Type B pancreatic cell (in vitro differentiated cells): ENCODE measurements around the gene CHMP1B. TPM values are rescaled to one million over a fixed set of nuclear protein-coding genes. Genes with fewer than 3 reads are reported as not detected.

ENCODE experiments used
- DNase-seq: peaks from one replicate; pipeline ENCODE4 v3.0.0; 2021; ENCODE audit warnings: mixed read lengths; ENCODE audit not compliant: unreplicated experiment; ENCODE audit errors: extremely low spot score
- H3K27ac Mint-ChIP-seq: 2 replicates; pipeline ENCODE4 v1.8.0; 2021; ENCODE audit warnings: mild to moderate bottlenecking, mixed read lengths
- H3K27me3 Mint-ChIP-seq: 2 replicates; pipeline ENCODE4 v1.8.0; 2021; ENCODE audit warnings: mixed read lengths
- H3K36me3 Mint-ChIP-seq: 2 replicates; pipeline ENCODE4 v1.8.0; 2021; ENCODE audit warnings: mixed read lengths
- H3K4me1 Mint-ChIP-seq: one replicate; pipeline ENCODE4 v1.8.0; 2021; ENCODE audit warnings: mixed read lengths; ENCODE audit not compliant: unreplicated experiment
- H3K4me3 Mint-ChIP-seq: 2 replicates; pipeline ENCODE4 v1.8.0; 2021; ENCODE audit warnings: mild to moderate bottlenecking, mixed read lengths
- H3K9me3 Mint-ChIP-seq: 2 replicates; pipeline ENCODE4 v1.8.0; 2021; ENCODE audit warnings: mixed read lengths
- CTCF ChIP-seq: fragments of 200-600 bp; sonication (generic); conservative IDR thresholded peaks from 2 replicates; pipeline ENCODE4 v1.5.0; 2021; ENCODE audit warnings: antibody characterized with exemption, mild to moderate bottlenecking
- long read RNA-seq: library from polyadenylated mRNA; unstranded; transcript quantifications from one replicate; pipeline ENCODE4 v2.0.0, GENCODE V29; 2020
- total RNA-seq: library from RNA; stranded (reverse); gene quantifications from 2 replicates; pipeline ENCODE4 v1.2.1, GENCODE V29; 2021; ENCODE audit warnings: low replicate concordance

The CHMP1B gene
- 41.4 and 71.3 TPM in 2 replicates for total RNA-seq
- long read RNA-seq, transcript CHMP1B-201 (1 exons, 3,054 nt), result major isoform, 413 of 413 reads
- long read RNA-seq, partial matches to known transcripts, result 0 of 413 reads
- long read RNA-seq, other reads (novel, unspliced or antisense), result 0 of 413 reads

- DNase-seq, result peak; percentile 98
- H3K4me3 Mint-ChIP-seq, result peak within 1 kb of the TSS; percentile 98
- H3K4me1 Mint-ChIP-seq, result peaks cover 20% of the 10 kb centered on the region
- TF ChIP-seq CTCF, result no peak
- no peaks in the 10 kb centered on the region for H3K27me3 Mint-ChIP-seq
- H3K36me3 Mint-ChIP-seq, result peaks cover 4% of the 10 kb centered on the region
- H3K9me3 Mint-ChIP-seq, result no peaks in the 10 kb centered on the region
- peak within 1 kb of the TSS; percentile 98 for H3K27ac Mint-ChIP-seq
Measured at GRCh38 chr18:11851146-11851805, at the start of gene CHMP1B. Gene CHMP1B (plus strand): TSS chr18:11851413. CDS start chr18:11851512, 99 bp downstream.

GRCh38 chr18:11801573-11801972 is 49.6 kb upstream of the CHMP1B start:
- no peak overlapping the region for H3K27ac Mint-ChIP-seq
- DNase-seq, result no peak
- no peak overlapping the region for H3K4me3 Mint-ChIP-seq
- no peaks in the 10 kb centered on the region for H3K27me3 Mint-ChIP-seq
- peaks cover 4% of the 10 kb centered on the region for H3K4me1 Mint-ChIP-seq
- H3K9me3 Mint-ChIP-seq, result no peaks in the 10 kb centered on the region
- H3K36me3 Mint-ChIP-seq, result no peaks in the 10 kb centered on the region
- no peak for TF ChIP-seq CTCF

GRCh38 chr18:11802158-11802557 is 49.1 kb upstream of the CHMP1B start:
- H3K36me3 Mint-ChIP-seq, result no peaks in the 10 kb centered on the region
- H3K4me3 Mint-ChIP-seq, result no peak overlapping the region
- no peaks in the 10 kb centered on the region for H3K27me3 Mint-ChIP-seq
- H3K9me3 Mint-ChIP-seq, result no peaks in the 10 kb centered on the region
- H3K27ac Mint-ChIP-seq, result no peak overlapping the region
- no peak for DNase-seq
- TF ChIP-seq CTCF, result no peak
- peaks cover 5% of the 10 kb centered on the region for H3K4me1 Mint-ChIP-seq

- Mint-ChIP-seq H3K4me1 (peaks cover 9% of the 10 kb centered on the region), H3K36me3 (no peaks in the 10 kb centered on the region)
- no peak for TF ChIP-seq CTCF
Measured at GRCh38 chr18:11802586-11802985, 48.6 kb upstream of the CHMP1B start.

GRCh38 chr18:11807233-11807632 is 44.0 kb upstream of the CHMP1B start:
- H3K4me1 Mint-ChIP-seq, result peaks cover 5% of the 10 kb centered on the region
- no peak for DNase-seq
- H3K36me3 Mint-ChIP-seq, result no peaks in the 10 kb centered on the region
- H3K4me3 Mint-ChIP-seq, result no peak overlapping the region
- no peaks in the 10 kb centered on the region for H3K27me3 Mint-ChIP-seq
- H3K27ac Mint-ChIP-seq, result peak overlapping the region; percentile 70
- TF ChIP-seq CTCF, result no peak
- H3K9me3 Mint-ChIP-seq, result no peaks in the 10 kb centered on the region

More at GRCh38 chr18:11802586-11802985, 48.6 kb upstream of the CHMP1B start:
- Mint-ChIP-seq H3K27me3 (no peaks in the 10 kb centered on the region), H3K9me3 (no peaks in the 10 kb centered on the region), H3K27ac (no peak overlapping the region), H3K4me3 (no peak overlapping the region)
- DNase-seq, result no peak
